ENCODE results near the gene OTUB2. TPM values are rescaled to one million over a fixed set of nuclear protein-coding genes. Genes with fewer than 3 reads are reported as not detected.

Gene OTUB2
- total RNA-seq, 1 donor from 2014 or later, result 0.27 TPM

DNA sequence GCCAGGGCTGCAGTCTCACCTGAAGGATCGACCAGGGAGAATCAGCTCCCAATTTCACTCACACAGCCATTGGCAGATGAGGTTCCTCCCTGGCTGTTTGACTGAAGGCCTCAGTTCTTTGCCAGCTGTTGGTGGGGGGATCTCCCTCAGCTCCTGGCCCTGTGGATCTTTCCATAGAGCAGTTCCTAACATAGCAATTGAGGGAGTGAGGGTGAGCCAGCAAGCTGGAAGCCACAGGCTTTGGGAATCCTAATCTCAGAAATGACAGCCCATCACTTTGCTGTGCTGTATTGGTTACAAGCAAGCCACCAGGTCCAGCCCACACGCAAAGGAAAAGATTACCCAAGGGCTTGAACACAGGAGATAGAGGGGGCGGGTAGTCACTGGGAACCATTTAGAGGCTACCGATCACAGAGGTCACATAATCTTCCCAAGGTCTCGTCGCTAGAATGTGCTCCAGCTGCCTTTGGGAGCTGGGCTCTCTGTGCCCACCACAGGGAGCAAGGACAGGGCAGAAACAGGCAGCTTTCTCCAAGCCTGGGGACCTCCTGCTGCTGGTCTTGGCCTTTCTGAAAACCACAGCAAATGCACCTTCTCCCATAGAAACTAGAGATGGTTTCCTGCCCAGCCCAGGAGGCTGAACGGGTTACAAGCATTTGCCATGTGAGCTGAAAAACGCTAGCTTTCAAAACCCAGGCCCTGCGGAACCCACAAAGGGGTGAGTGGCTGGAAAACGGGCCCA is 4.6 kb upstream of the OTUB2 start:
- H3K4me3 ChIP-seq, result no peak overlapping the region
- H3K36me3 ChIP-seq, result no peaks in the 10 kb centered on the region
- H3K9me3 ChIP-seq (replicated peaks), result no peaks in the 10 kb centered on the region
- peak; percentile 3 for DNase-seq
- H3K27me3 ChIP-seq (ENCODE audit: low read depth), result no peaks in the 10 kb centered on the region
- H3K4me1 ChIP-seq, result peaks cover 4% of the 10 kb centered on the region
- TF ChIP-seq, protein P1, sequence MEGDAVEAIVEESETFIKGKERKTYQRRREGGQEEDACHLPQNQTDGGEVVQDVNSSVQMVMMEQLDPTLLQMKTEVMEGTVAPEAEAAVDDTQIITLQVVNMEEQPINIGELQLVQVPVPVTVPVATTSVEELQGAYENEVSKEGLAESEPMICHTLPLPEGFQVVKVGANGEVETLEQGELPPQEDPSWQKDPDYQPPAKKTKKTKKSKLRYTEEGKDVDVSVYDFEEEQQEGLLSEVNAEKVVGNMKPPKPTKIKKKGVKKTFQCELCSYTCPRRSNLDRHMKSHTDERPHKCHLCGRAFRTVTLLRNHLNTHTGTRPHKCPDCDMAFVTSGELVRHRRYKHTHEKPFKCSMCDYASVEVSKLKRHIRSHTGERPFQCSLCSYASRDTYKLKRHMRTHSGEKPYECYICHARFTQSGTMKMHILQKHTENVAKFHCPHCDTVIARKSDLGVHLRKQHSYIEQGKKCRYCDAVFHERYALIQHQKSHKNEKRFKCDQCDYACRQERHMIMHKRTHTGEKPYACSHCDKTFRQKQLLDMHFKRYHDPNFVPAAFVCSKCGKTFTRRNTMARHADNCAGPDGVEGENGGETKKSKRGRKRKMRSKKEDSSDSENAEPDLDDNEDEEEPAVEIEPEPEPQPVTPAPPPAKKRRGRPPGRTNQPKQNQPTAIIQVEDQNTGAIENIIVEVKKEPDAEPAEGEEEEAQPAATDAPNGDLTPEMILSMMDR (IDR thresholded peaks at IDR 0.05; ENCODE audit: borderline replicate concordance), result no peak
- intact Hi-C loops (cut with micrococcal nuclease), result no loop called here
- no peak overlapping the region for H3K27ac ChIP-seq (replicated peaks)

DNA sequence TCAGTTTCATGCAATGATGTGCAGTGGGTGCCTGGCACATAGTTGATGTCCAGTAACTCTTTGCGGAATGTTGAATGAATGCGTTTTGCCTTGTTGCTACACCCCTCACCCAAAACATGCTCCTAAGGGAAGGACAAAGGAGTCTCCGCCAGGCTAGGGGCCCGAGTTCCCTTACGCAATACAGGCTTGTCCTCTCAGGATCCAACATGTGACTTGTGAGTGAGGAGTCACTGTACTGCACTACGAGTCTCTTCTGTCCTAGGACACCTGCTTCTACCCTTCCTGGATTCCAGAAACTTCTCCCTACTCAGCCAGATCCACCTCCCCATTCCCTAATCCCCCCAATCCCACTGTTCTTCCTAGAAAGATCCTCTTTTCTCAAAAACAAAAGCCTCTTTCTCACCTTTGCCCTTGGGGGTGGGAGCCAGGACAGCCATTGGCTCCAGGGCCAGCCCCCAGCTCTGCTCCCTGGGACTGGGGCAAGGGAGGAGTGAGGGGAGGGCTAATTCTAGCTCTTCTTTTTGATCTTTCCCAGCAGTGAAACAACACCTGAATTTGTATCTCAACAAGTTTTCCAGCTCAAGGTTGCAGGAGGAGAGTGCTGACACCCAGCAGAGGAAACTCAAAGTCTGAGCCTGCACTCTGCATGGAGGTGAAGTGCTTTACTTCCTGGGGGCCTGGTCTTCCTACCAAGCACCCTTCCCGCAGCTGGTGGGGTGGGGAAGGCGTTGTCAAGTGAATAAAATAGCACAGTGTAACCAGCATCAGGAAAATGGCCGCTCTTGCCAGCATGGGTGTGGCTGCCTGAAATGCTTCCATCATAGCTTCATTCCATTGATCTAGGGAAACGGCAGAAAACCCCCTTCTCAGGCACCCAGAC is 3.4 kb upstream of the OTUB2 start:
- H3K27ac ChIP-seq (replicated peaks), result no peak overlapping the region

DNA sequence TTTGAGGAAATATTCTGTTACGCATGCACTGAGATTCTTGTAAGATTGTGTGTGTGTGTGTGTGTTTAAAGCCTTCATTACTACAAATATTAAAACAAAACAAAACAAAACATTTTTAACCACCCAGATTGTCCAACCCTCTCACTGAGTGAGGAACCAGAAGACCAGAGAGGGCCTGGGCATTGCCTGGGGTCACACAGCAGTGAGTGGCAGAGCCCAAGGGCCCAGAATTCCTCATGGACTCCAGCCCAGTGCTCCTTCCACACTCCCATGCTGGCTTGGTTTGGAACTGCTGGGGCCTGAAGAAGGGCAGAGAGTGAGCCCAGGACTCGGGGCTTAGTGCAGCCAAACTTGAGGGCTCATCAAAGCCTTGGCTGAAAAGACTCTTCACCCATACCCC is 1.6 kb upstream of the OTUB2 start:
- Histone ChIP-seq H3K4me3 (no peak overlapping the region), H3K36me3 (no peaks in the 10 kb centered on the region), H3K27me3 (ENCODE audit: low read depth) (no peaks in the 10 kb centered on the region), H3K27ac (replicated peaks) (no peak overlapping the region), H3K9me3 (replicated peaks) (no peaks in the 10 kb centered on the region), H3K4me1 (peaks cover 7% of the 10 kb centered on the region)
- DNase-seq, result no peak
- intact Hi-C loops (cut with micrococcal nuclease), result no loop called here
- TF ChIP-seq, protein P1 (IDR thresholded peaks at IDR 0.05; ENCODE audit: borderline replicate concordance), result no peak

More for the DNA sequence above, 3.4 kb upstream of the OTUB2 start:
- Histone ChIP-seq H3K27me3 (ENCODE audit: low read depth) (no peaks in the 10 kb centered on the region), H3K9me3 (replicated peaks) (no peaks in the 10 kb centered on the region), H3K4me3 (no peak overlapping the region), H3K4me1 (peaks cover 7% of the 10 kb centered on the region), H3K36me3 (no peaks in the 10 kb centered on the region)
- TF ChIP-seq, protein P1 (IDR thresholded peaks at IDR 0.05; ENCODE audit: borderline replicate concordance), result no peak
- DNase-seq, result peak; percentile 1
- intact Hi-C loops (cut with micrococcal nuclease), result no loop called here

DNA sequence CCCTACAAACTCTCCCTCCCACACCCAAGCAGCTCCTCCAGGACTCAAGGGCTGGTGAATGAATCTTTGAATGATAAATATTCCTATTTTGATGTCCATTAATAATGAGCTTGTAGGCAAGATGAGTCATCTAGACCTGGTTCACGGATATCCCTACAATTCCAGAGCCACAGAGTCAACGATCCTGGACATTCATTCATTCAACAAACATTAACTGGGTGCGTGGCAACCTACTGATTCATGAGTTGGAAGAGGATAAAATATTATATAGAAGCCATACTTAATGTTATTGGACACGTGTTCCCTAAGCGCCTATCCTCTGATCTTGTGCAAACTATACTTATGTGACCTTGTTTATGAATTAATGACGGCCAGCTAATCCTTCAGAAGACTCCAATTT is 420 bp upstream of the OTUB2 start:
- Histone ChIP-seq H3K9me3 (replicated peaks) (no peaks in the 10 kb centered on the region), H3K36me3 (no peaks in the 10 kb centered on the region), H3K27me3 (ENCODE audit: low read depth) (no peaks in the 10 kb centered on the region), H3K27ac (replicated peaks) (no peak overlapping the region), H3K4me1 (peaks cover 7% of the 10 kb centered on the region), H3K4me3 (peak overlapping the region; percentile 82)
- no peak for DNase-seq
- TF ChIP-seq, protein P1 (IDR thresholded peaks at IDR 0.05; ENCODE audit: borderline replicate concordance), result no peak
- intact Hi-C loops (cut with micrococcal nuclease), result no loop called here

DNA sequence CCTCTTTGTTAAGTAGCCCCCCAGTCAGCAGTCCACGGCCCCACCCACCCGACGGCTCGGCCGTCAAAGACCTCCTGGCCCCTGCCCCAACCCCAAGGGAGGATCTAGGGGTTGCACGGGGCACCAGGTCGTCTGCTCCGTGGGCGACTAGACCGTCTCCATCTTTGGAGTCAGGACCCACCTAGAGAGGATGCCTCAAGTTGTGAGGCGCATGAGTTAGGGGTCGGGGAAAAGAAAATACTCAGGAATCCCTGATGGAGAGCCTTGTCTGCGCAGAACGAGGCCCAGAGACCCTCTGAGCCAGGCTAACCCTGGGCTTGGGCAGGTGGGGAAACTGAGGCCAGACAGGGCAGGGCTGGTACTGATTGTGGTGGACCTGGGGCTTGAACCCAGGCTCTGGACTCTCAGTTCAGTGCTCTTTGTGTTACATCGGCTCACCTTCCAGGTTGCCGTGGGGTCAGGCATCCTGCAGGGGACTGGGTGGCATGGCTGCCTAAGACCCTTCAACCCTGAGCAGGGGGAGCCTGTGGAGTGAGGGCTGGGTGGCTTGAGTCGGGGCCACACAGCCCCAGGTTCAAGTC is 839 bp downstream of the OTUB2 start:
- Histone ChIP-seq H3K4me1 (peaks cover 7% of the 10 kb centered on the region), H3K4me3 (peak overlapping the region; percentile 82), H3K27ac (replicated peaks) (no peak overlapping the region), H3K9me3 (replicated peaks) (no peaks in the 10 kb centered on the region), H3K27me3 (ENCODE audit: low read depth) (no peaks in the 10 kb centered on the region), H3K36me3 (no peaks in the 10 kb centered on the region)
- TF ChIP-seq, protein P1 (IDR thresholded peaks at IDR 0.05; ENCODE audit: borderline replicate concordance), result no peak
- no peak for DNase-seq
- intact Hi-C loops (cut with micrococcal nuclease), result no loop called here
